NCI-H446 (cell line): ENCODE measurements around the gene SCN2B.
"Not testable (repeated sequence)": the region's sequence is repeated elsewhere in the genome, so short reads cannot be mapped to it uniquely, and the experiment has no call there.

Experiments used
- DNase-seq, 2 experiments: peaks; one replicate each; lab custom pipeline; 2025; lab: John Stamatoyannopoulos, UW

The SCN2B gene

GRCh38 chr11:118206391-118207031, 30.1 kb upstream of the SCN2B start:
- DNase-seq: no peak

- no peak for DNase-seq
Measured at GRCh38 chr11:118205606-118206378, 29.4 kb upstream of the SCN2B start.

GRCh38 chr11:118202599-118203422, 26.4 kb upstream of the SCN2B start:
- no peak for DNase-seq

GRCh38 chr11:118201966-118202365, 25.5 kb upstream of the SCN2B start:
- DNase-seq: no peak

- DNase-seq: no peak
Measured at GRCh38 chr11:118200901-118201680, 24.7 kb upstream of the SCN2B start.

GRCh38 chr11:118200497-118200896, 24.1 kb upstream of the SCN2B start:
- DNase-seq: no peak

GRCh38 chr11:118199135-118199534, 22.7 kb upstream of the SCN2B start:
- DNase-seq: no peak

GRCh38 chr11:118198370-118198769, 21.9 kb upstream of the SCN2B start:
- DNase-seq: peak; percentile 48 to 72

GRCh38 chr11:118194835-118195627, 18.6 kb upstream of the SCN2B start:
- DNase-seq: no peak

GRCh38 chr11:118193910-118194566, 17.6 kb upstream of the SCN2B start:
- no peak for DNase-seq

GRCh38 chr11:118192817-118193216, 16.4 kb upstream of the SCN2B start:
- not testable (repeated sequence) for DNase-seq

GRCh38 chr11:118190942-118191506, 14.6 kb upstream of the SCN2B start:
- not testable (repeated sequence) for DNase-seq

GRCh38 chr11:118186346-118187107, 10.1 kb upstream of the SCN2B start:
- no peak for DNase-seq

- DNase-seq: no peak
Measured at GRCh38 chr11:118184784-118185579, 8.5 kb upstream of the SCN2B start.

GRCh38 chr11:118183691-118184090, 7.3 kb upstream of the SCN2B start:
- not testable (repeated sequence) for DNase-seq

- DNase-seq: peak; percentile 65 to 85
Measured at GRCh38 chr11:118180300-118180703, 3.9 kb upstream of the SCN2B start.

GRCh38 chr11:118176778-118177134, 317 bp upstream of the SCN2B start:
- no peak for DNase-seq
